CD14-positive monocyte (primary cell): ENCODE results near the gene HILPDA. TPM values are rescaled to one million over a fixed set of nuclear protein-coding genes. Genes with fewer than 3 reads are reported as not detected.

ENCODE experiments used
- DNase-seq, 3 donors: peaks; one replicate each; pipeline ENCODE4 v3.0.0-alpha.2; 2011 to 2022
- H2AFZ ChIP-seq: 2 replicates; pipeline ENCODE4 v1.6.0; 2012; ENCODE audit warnings: mild to moderate bottlenecking, low read depth, low read length, inconsistent platforms; ENCODE audit not compliant: insufficient read depth, poor library complexity, severe bottlenecking
- H3K27ac ChIP-seq, 2 donors: 1 replicate in 1 of 2; 2 replicates in 1 of 2; pipeline ENCODE4 v1.5.1; 2012 to 2013; ENCODE audit warnings: low read length in 2 of 2, control low read depth in 1 of 2, inconsistent platforms in 1 of 2, low read depth in 1 of 2, mild to moderate bottlenecking in 1 of 2
- H3K27me3 ChIP-seq, 2 donors: one replicate each; pipeline versions ENCODE4 v1.6.0 to v1.6.1; 2011 to 2013; ENCODE audit warnings: low read length in 2 of 2; ENCODE audit not compliant: control insufficient read depth in 2 of 2, insufficient read depth in 2 of 2
- H3K36me3 ChIP-seq, 2 donors: replicated peaks in 1 of 2; 1 replicate in 1 of 2; 2 replicates in 1 of 2; pipeline versions ENCODE4 v1.5.1 to v1.6.1; 2012 to 2013; ENCODE audit warnings: low read length in 2 of 2, control low read depth in 1 of 2, inconsistent platforms in 1 of 2, mild to moderate bottlenecking in 1 of 2; ENCODE audit not compliant: insufficient read depth in 2 of 2, control insufficient read depth in 1 of 2
- H3K4me1 ChIP-seq, 2 donors: 1 replicate in 1 of 2; 2 replicates in 1 of 2; pipeline versions ENCODE4 v1.5.1 to v1.6.1; 2012 to 2013; ENCODE audit warnings: low read length in 2 of 2, control low read depth in 1 of 2, inconsistent platforms in 1 of 2, mild to moderate bottlenecking in 1 of 2, moderate library complexity in 1 of 2; ENCODE audit not compliant: insufficient read depth in 2 of 2, control insufficient read depth in 1 of 2
- H3K4me2 ChIP-seq: replicated peaks from 2 replicates; pipeline ENCODE3; 2012; ENCODE audit warnings: low read length, moderate library complexity, mild to moderate bottlenecking; ENCODE audit not compliant: poor library complexity, severe bottlenecking; ENCODE audit errors: extremely low read depth
- H3K4me3 ChIP-seq, 3 experiments: fragments of 200-600 bp in 1 of 3; sonication (generic) in 1 of 3; replicated peaks in 1 of 3; 1 replicate in 2 of 3; 2 replicates in 1 of 3; pipeline ENCODE4 v1.5.1; 2011 to 2013; ENCODE audit warnings: low read length in 3 of 3, mild to moderate bottlenecking in 3 of 3, control low read depth in 2 of 3, low read depth in 2 of 3, inconsistent platforms in 1 of 3, moderate library complexity in 1 of 3
- H3K79me2 ChIP-seq: 2 replicates; pipeline ENCODE4 v1.6.0; 2012; ENCODE audit warnings: mild to moderate bottlenecking, control low read depth, inconsistent platforms, low read length, moderate library complexity; ENCODE audit not compliant: insufficient read depth
- H3K9ac ChIP-seq: 2 replicates; pipeline ENCODE4 v1.6.0; 2017; ENCODE audit warnings: low read length, mild to moderate bottlenecking; ENCODE audit not compliant: insufficient read depth, poor library complexity, severe bottlenecking
- H3K9me3 ChIP-seq, 2 donors: replicated peaks in 1 of 2; 1 replicate in 1 of 2; 2 replicates in 1 of 2; pipeline versions ENCODE4 v1.5.1 to v1.6.1; 2012 to 2013; ENCODE audit warnings: low read length in 2 of 2, control low read depth in 1 of 2; ENCODE audit not compliant: control insufficient read depth in 1 of 2, insufficient read depth in 1 of 2
- H4K20me1 ChIP-seq: 2 replicates; pipeline ENCODE4 v1.6.0; 2012; ENCODE audit warnings: mild to moderate bottlenecking, low read length, control low read depth, moderate library complexity; ENCODE audit not compliant: insufficient read depth
- H3K27ac Mint-ChIP-seq, 7 donors: one replicate each; pipeline ENCODE4 v1.8.0; 2020; ENCODE audit warnings: mild to moderate bottlenecking in 7 of 7, mixed read lengths in 7 of 7, moderate library complexity in 6 of 7, inconsistent platforms in 2 of 7
- H3K27me3 Mint-ChIP-seq, 3 donors: one replicate each; pipeline ENCODE4 v1.8.0; 2021 to 2022; ENCODE audit warnings: low read depth in 3 of 3, mild to moderate bottlenecking in 3 of 3, mixed read lengths in 3 of 3, moderate library complexity in 3 of 3, inconsistent platforms in 1 of 3
- H3K36me3 Mint-ChIP-seq, 2 donors: one replicate each; pipeline ENCODE4 v1.8.0; 2020; ENCODE audit warnings: mixed read lengths in 2 of 2, inconsistent platforms in 1 of 2, mild to moderate bottlenecking in 1 of 2
- H3K4me1 Mint-ChIP-seq: one replicate; pipeline ENCODE4 v1.8.0; 2020; ENCODE audit warnings: mild to moderate bottlenecking, mixed read lengths
- H3K4me3 Mint-ChIP-seq, 2 donors: one replicate each; pipeline ENCODE4 v1.8.0; 2020; ENCODE audit warnings: mild to moderate bottlenecking in 2 of 2, mixed read lengths in 2 of 2, moderate library complexity in 1 of 2
- H3K9me3 Mint-ChIP-seq, 7 donors: one replicate each; pipeline ENCODE4 v1.8.0; 2020 to 2022; ENCODE audit warnings: mixed read lengths in 7 of 7, mild to moderate bottlenecking in 6 of 7, moderate library complexity in 6 of 7, inconsistent platforms in 2 of 7
- CTCF ChIP-seq: fragments of 200-600 bp; IDR thresholded peaks from one replicate; pipeline ENCODE4 v1.8.0; 2022; ENCODE audit warnings: antibody characterized with exemption, mild to moderate bottlenecking
- WGBS: methylation state at CpG from one replicate; pipeline ENCODE4 v1.1.5; 2013; ENCODE audit warnings: missing lambda C conversion rate; ENCODE audit not compliant: insufficient coverage; 5-methylcytosine and 5-hydroxymethylcytosine counted together
- intact Hi-C, 2 donors: fragments of 100-400 bp; cut with micrococcal nuclease; formaldehyde crosslinking; loops; one replicate each; pipeline versions ENCODE4 v1.15.0 to v1.15.1; 2023
- polyA plus RNA-seq, 3 donors: library from polyadenylated mRNA; depleted of rRNA in 1 of 3; unstranded in 2 of 3; stranded (reverse) in 1 of 3; fragments of 300-500 nt in 2 of 3; fragments of >200 nt in 1 of 3; fragmentation: Illumina TruSeq in 2 of 3; gene quantifications; 1 replicate in 2 of 3; 2 replicates in 1 of 3; pipeline ENCODE4 v1.2.3, GENCODE V29; 2012 to 2021

The HILPDA gene
- polyA plus RNA-seq, 3 donors, result 2.0 to 7.9 (median 2.6) TPM

GRCh38 chr7:128419257-128419656 is 36.4 kb upstream of the HILPDA start:
- Mint-ChIP-seq H3K4me1 (peaks cover 22% of the 10 kb centered on the region), H3K27ac (no peak overlapping the region), H3K27me3 (peaks cover 0 to 3% (median 3%) of the 10 kb centered on the region in 3 donors), H3K36me3 (no peaks in the 10 kb centered on the region), H3K9me3 (no peaks in the 10 kb centered on the region), H3K4me3 (no peak overlapping the region)
- H3K4me3 ChIP-seq, result no peak overlapping the region
- TF ChIP-seq CTCF, result no peak
- no peak overlapping the region for H2AFZ ChIP-seq
- H3K36me3 ChIP-seq, result no peaks in the 10 kb centered on the region
- no peaks in the 10 kb centered on the region for H4K20me1 ChIP-seq
- no peak overlapping the region for H3K27ac ChIP-seq
- H3K9me3 ChIP-seq, result no peaks in the 10 kb centered on the region
- peaks cover 26 to 40% of the 10 kb centered on the region in 2 donors for H3K4me1 ChIP-seq
- intact Hi-C loops, result no loop called here
- WGBS, result 100% methylated on average over 3 of the region's 7 CpGs
- H3K9ac ChIP-seq, result no peak overlapping the region
- no peaks in the 10 kb centered on the region for H3K79me2 ChIP-seq
- H3K27me3 ChIP-seq, result no peaks in the 10 kb centered on the region
- no peak for DNase-seq
- H3K4me2 ChIP-seq, result no peak overlapping the region

GRCh38 chr7:128420773-128421172 is 34.9 kb upstream of the HILPDA start:
- H3K4me3 Mint-ChIP-seq, result no peak overlapping the region
- Histone ChIP-seq H3K27ac (no peak overlapping the region), H3K79me2 (no peaks in the 10 kb centered on the region), H4K20me1 (no peaks in the 10 kb centered on the region), H3K4me1 (peaks cover 34 to 48% of the 10 kb centered on the region in 2 donors), H3K9me3 (no peaks in the 10 kb centered on the region), H3K36me3 (no peaks in the 10 kb centered on the region), H2AFZ (no peak overlapping the region), H3K4me3 (no peak overlapping the region), H3K9ac (no peak overlapping the region), H3K27me3 (no peaks in the 10 kb centered on the region), H3K4me2 (no peak overlapping the region)
- H3K36me3 Mint-ChIP-seq, result no peaks in the 10 kb centered on the region
- WGBS, result no CpG with 5 or more reads among the region's 1 CpG
- H3K9me3 Mint-ChIP-seq, result no peaks in the 10 kb centered on the region
- no peak for TF ChIP-seq CTCF
- DNase-seq, result no peak
- peaks cover 22% of the 10 kb centered on the region for H3K4me1 Mint-ChIP-seq
- peak overlapping the region in 1 of 7 donors; percentile 15 for H3K27ac Mint-ChIP-seq
- intact Hi-C loops, result no loop called here
- H3K27me3 Mint-ChIP-seq, result peaks cover 0 to 3% (median under 1%) of the 10 kb centered on the region in 3 donors
